IPS-NIHi7 (cell line): ENCODE results near the gene RNF183.
"Not testable (repeated sequence)": the region's sequence is repeated elsewhere in the genome, so short reads cannot be mapped to it uniquely, and the experiment has no call there.

Experiments
- DNase-seq: peaks from one replicate; pipeline ENCODE4 v3.0.0; 2012; ENCODE audit warnings: mixed read lengths; ENCODE audit errors: extremely low spot score

RNF183 gene

GRCh38 chr9:113316030-113316429 is 12.9 kb upstream of the RNF183 start:
- DNase-seq: no peak

GRCh38 chr9:113315231-113315630 is 12.1 kb upstream of the RNF183 start:
- DNase-seq: no peak

GRCh38 chr9:113313261-113313660 is 10.1 kb upstream of the RNF183 start:
- DNase-seq: no peak

- no peak for DNase-seq
These were observed 8.8 kb upstream of the RNF183 start for GRCh38 chr9:113311961-113312360.

GRCh38 chr9:113310538-113310937 is 7.4 kb upstream of the RNF183 start:
- no peak for DNase-seq

- DNase-seq: no peak
These were observed 6.1 kb upstream of the RNF183 start for GRCh38 chr9:113309204-113309813.

GRCh38 chr9:113307396-113307975 is 4.3 kb upstream of the RNF183 start:
- no peak for DNase-seq

GRCh38 chr9:113306566-113306965 is 3.4 kb upstream of the RNF183 start:
- DNase-seq: no peak

GRCh38 chr9:113301548-113301947 is 1.6 kb downstream of the RNF183 start:
- DNase-seq: no peak

GRCh38 chr9:113299800-113300292 is 3.3 kb downstream of the RNF183 start:
- DNase-seq: no peak

GRCh38 chr9:113298924-113299770 is 4.0 kb downstream of the RNF183 start:
- no peak for DNase-seq

- DNase-seq: no peak
These were observed 4.9 kb downstream of the RNF183 start for GRCh38 chr9:113298311-113298710.

- DNase-seq: no peak
These were observed 6.2 kb downstream of the RNF183 start for GRCh38 chr9:113296796-113297558.

GRCh38 chr9:113296247-113296646 is 6.9 kb downstream of the RNF183 start:
- not testable (repeated sequence) for DNase-seq

GRCh38 chr9:113293285-113293878 is 9.8 kb downstream of the RNF183 start:
- DNase-seq: no peak

GRCh38 chr9:113290052-113290607 is 13.0 kb downstream of the RNF183 start:
- no peak for DNase-seq

- no peak for DNase-seq
These were observed 14.1 kb downstream of the RNF183 start for GRCh38 chr9:113289091-113289490.

GRCh38 chr9:113281356-113281755 is 21.8 kb downstream of the RNF183 start:
- no peak for DNase-seq

- DNase-seq: no peak
These were observed 24.3 kb downstream of the RNF183 start for GRCh38 chr9:113278840-113279239.

- DNase-seq: peak; percentile 98
These were observed 27.7 kb downstream of the RNF183 start, which contains the start of the genes CDC26 and PRPF4 for GRCh38 chr9:113275157-113276131. TSS of gene CDC26 (minus strand) at chr9:113275572. CDS start at chr9:113272507, 3,065 bp downstream. TSS of gene PRPF4 (plus strand) at chr9:113275658. CDS start at chr9:113275744, 86 bp downstream.
